Embryonic facial prominence (tissue), 1 donor: ENCODE data around the gene EIPR1.
"Not testable (repeated sequence)": the region's sequence is repeated elsewhere in the genome, so short reads cannot be mapped to it uniquely, and the experiment has no call there.

Experiments used
- DNase-seq: peaks from one replicate; pipeline ENCODE4 v3.0.0-alpha.2; 2016; ENCODE audit errors: extremely low spot score

Gene EIPR1

DNA sequence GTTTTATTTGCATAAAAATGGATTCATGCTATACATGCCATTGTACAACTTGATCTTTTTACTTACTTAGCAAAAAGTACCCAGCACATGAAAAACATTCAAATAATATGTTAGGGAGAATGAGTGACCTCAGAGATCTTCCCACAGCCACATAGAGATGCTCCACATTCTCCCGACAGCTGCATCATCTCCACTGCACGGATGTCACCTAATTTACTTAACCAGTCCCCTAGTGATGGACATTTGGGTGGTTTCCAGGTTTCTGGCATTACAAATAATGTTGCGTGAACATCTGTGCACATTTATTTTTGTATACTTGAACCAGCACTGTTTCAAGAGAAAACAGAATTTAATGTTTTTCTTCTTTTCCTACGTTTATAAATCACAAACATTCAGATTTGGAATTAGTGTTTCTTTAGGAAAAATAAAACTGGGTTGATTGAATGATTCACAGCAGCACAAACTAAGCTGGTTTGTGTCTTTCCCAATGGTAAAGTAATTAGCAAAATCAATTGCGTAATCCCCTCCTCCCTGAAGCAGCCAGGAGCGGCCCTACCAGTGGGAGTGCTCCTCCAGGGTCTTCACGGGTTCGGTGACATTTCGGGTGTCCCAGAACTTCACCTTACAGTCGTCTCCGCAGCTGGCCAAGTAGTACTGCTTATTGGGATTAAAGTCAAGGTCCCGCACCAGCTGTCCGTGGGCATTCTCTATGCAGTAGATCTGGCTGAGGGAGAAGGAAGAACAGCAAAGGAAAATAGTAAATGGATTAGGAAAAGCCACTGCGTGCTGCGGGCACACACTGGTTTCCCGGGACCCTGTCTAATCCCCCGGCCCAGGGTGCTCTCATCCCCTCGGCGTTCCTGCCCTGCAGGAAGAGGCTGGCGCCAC is 183.9 kb downstream of the EIPR1 start:
- no peak for DNase-seq

DNA sequence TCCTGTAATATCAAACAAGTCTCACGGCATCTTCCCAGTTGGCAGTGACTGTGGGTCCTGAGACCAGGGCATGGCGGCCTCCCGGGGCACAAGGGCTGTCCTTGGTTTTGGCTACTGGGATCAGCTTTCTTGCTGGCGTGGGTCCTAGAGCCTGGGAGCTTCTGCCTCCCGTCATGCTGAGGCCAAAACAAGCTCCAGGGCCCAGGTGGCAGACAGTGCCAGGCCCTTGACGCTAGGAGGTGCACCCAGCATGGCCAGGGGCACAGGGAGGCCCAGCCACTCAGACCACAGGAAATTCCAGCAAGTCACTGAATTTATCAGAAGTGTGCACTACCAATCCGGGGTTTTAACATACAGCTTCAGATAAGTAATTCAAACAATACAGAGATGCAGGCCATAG is 184.7 kb downstream of the EIPR1 start:
- DNase-seq: no peak

DNA sequence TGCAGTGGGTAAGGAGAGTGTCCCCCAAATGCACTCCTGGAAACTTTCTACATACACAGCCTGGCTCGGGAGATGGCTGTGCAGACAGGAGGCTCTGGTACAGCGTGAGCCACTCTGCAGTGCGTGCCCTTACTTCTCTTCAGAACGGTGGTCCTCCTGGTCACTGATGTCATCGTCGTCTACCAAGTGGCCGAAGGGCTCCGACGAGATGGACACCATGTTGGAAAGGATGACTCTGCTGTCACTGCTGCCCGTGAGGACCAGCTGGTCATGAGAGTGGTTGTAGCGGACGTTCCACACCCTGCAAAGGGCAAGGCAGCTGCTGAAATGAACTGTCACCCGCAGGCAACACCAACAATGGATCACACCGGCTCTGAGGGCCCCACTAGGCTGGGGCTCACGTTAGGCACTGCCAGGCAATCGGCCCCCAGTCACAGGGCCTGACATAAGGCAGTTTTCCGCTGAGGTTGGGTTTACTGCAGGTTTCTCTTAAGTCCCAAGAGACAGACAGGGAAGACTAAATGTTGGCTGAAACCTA is 185.3 kb downstream of the EIPR1 start:
- DNase-seq: no peak

DNA sequence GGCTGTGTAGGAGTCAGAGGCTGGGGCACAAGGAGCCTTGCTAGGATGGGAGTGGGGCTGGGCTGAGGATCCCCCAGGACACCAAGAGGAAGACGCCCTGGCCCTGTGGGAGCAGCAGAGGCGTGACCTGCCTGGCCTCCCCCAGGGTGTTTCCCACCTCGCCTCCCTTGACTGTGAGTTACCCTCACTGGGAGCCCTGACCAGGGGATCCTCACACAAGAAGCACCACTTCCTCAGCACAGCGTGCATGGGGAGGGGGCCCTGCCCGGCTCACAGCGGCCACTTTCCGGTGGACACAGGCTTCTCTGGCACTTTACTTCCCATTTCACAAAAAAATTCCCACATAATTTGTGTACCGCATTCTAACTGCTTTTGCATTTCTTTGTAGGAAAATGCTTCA is 187.7 kb downstream of the EIPR1 start:
- no peak for DNase-seq

DNA sequence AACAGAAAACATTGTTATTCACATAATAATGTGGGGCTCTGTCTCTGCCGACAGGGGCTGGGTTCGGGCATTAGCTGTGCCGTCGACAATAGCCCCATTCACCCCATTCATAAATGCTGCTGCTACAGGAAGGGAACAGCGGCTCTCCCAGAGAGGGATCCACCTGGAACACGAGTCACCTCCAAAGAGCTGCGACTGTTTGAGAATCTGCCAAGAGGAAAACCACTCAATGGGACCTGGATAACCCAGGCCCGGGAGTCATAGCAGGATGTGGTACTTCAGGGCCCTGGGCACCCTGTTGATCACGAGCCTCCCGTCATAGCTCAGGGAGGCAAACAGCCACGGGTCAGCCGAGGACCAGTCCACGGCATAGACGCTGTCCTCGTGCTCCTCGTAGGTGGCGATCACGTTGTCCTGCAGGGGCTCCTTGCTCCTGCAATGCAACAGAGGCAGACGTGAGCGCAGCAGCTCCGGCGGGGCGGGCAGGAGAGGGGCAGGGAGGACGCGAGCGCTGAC is 188.5 kb downstream of the EIPR1 start:
- no peak for DNase-seq

DNA sequence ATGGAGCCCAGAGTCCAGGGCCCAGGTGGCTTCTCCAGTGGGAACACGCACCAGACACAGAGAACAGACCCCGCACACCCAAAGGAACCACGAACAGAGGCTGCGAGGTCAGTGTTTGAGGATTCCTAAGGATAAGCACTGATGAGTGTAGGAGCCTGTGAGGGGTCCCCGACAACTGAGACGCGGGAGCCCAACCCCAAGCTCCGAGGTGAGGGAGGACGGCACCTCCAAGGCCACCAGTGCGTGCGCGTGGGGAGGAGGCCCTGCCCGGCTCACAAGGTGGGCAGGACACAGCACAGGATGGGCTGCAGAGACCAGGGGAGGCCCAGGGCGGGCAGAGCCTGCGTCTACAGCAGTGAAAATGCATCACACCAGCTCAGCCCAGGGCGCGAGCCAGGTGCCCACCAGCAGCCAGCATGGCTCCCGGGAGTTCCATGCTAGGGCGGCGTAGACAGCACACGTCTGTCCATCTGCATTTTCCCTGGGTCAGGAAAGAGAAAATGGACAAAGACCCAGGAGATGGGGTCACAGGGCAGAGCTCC is 189.1 kb downstream of the EIPR1 start:
- no peak for DNase-seq

DNA sequence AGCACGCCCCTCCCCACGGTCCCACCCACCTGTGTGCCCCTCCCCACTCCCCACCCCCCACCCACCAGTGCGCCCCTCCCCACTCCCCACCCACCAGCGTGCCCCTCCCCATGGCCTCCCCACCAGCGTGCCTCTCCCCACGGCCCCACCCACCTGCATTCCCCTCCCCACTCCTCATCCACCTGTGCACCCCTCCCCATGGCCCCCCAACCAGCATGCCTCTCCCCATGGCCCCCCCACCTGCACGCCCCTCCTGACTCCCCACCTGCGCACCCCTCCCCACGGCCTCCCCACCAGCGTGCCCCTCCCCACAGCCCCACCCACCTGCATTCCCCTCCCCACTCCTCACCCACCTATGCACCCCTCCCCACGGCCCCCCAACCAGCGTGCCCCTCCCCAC is 190.2 kb downstream of the EIPR1 start:
- DNase-seq: no peak

DNA sequence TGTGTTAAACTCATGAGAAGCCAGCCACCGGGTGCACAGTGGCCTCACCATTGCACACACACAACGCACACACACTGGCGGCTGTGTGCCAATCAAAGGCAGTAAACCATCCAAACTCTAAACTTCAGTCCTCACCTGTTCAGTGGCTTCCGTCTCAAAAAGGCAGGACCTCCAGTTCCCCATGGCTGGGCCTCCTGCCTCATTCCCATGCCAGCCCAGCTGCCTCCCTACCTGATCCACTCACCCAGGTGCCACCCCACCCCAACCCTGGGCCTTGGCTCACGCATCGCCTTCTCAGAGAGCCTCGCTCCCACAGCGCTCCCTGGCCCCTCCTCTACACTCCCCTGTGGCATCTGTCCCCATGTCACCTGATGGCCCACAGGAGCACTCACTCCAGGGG is 190.9 kb downstream of the EIPR1 start:
- DNase-seq: no peak

DNA sequence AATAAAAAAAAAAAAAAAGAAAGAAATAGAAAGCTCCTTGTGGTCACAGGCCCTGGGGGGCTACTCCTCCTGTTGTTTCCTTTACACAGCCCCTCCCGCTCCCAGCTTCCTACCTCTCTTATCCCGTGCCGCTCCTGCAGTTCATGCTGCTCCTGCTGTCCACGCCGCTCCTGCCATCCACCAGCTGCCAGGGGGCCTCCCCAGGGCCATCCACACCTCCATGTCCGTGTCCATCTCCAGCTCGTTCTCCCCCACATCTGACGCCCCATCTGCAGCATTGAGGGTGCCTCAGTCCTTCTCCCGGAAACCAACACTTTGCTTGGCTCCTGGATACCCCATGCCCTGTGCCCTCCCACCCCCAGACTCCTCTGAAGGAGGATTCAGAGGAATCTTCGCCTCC is 191.7 kb downstream of the EIPR1 start:
- DNase-seq: no peak

DNA sequence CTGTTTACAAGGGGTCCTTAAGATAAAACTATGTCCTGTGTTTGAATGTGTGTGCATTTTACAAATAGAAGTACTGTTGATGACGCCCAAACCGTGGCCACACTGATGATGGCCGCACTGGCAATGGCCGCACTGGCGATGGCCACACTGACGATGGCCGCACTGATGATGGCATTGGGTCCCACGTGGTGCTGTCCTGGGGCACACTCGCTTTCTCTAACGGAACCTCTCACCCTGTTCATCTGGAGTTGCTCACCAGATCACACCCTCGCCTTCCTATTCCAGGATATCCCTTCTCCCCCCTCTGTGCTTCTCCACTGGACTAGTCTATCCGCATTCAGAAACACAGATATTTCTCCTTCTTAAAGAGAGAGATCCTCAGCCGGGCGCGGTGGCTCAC is 192.4 kb downstream of the EIPR1 start:
- DNase-seq: no peak

DNA sequence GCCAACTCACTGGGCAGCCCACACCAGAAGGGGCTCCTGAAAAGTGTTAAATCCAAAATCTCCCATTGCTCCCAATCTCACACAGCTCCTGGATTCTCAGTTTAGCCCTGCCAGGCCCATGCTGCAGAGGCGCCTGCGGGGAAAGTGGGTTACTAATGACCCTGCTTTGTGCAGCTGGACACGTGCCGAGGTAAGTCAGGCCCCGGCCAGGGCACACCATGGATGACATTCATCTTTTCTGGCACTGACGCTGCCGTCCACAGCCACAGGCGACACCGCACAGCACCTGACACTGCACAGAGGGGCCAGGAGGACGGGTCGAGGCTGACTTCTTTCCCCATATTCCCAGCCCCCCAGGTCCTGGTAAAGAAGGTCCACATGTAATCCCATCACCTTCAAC is 193.5 kb downstream of the EIPR1 start:
- DNase-seq: no peak

DNA sequence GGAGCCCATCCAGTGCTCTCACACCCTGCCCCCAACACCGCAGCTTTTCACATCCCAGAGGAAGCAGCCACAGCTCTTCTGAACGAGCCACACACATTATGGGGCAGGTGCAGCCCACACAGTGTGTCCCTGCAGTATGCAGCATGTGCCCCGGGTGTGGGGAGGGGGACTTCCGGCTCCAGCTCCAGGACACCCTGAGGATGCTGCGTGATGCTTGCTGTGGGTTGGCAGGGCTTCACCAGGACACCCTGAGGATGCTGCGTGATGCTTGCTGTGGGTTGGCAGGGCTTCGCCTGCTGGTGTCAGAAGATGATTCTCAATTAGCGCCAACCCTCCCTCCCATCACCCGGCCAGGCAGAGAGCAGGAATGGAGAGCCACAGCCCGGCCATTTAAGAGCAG is 193.9 kb downstream of the EIPR1 start:
- no peak for DNase-seq

DNA sequence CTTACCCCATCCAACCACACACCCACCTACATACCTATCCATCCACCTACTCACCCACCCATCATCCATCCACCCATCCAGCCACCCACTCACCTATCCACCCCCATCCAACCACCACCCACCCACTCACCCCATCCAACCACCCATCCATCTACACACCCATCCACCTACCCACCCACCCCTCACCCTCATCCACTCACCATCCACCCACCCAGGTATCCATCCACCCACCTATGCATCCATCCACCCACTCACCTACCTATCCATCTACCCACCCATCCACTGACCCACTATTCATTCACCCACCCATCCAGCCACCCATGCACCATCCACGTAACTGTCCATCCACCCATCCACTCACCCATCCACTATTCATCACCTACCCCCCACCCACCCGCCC is 194.8 kb downstream of the EIPR1 start:
- DNase-seq: no peak

DNA sequence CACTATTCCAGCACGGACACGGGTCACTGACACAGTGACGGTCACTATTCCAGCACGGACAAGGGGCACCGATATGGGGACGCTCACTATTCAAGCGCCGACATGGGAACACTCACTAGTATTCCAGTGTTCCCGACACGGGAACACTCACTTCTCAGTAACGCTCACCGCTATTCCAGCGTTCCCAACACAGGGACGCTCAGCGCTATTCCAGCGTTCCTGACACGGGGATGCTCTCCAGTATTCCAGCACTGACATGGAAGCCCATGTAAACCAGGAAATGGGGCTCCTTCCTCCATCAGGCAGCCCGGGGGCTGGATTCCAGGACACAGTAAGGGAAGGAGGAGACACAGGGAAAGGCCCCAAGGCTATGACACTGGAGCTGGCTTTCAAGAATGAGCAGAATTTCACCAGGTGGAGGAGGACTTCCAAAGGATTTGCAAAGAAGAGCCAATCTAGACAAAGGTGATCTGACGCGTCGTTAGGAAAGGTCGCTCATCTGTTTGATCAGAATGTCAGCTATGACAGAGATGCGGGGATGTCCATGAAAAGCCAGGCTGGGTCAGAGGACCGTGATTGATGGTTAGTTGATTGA is 196.1 kb downstream of the EIPR1 start:
- no peak for DNase-seq

DNA sequence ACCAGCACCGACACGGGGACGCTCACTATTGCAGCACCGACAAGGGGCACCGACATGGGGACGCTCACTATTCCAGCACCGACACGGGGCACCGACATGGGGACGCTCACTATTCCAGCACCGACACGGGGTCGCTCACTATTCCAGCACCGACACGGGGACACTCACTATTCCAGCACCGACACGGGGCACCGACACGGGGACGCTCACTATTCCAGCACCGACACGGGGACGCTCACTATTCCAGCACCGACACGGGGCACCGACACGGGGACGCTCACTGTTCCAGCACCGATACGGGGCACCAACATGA is 196.8 kb downstream of the EIPR1 start:
- DNase-seq: not testable (repeated sequence)

DNA sequence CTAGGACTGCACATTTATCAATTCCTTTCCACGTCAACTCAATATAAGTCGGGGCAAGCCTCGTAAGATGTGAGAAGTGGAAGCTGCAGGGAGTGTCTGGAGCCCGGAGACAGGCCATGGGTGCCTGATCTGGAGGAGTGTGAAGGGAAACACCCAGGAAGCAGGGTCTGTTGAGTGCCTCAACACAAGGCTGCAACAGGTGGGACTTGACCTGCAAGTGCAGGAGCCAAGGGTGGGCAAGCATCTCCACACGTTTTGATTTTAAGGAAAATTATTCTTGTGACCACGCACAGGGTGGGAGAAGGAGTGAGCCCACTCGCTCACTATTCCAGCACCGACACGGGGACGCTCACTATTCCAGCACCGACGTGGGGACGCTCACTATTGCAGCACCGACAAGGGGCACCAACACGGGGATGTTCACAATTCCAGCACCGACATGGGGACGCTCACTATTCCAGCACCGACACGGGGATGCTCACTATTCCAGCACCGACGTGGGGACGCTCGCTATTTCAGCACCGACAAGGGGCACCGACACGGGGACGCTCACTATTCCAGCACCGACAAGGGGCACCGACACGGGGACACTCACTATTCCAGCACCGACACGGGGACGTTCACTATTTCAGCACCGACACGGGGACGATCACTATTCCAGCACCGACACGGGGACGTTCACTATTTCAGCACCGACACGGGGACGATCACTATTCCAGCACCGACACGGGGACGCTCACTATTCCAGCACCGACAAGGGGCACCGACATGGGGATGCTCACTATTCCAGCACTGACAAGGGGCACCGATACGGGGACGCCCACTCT is 197.3 kb downstream of the EIPR1 start:
- no peak for DNase-seq

DNA sequence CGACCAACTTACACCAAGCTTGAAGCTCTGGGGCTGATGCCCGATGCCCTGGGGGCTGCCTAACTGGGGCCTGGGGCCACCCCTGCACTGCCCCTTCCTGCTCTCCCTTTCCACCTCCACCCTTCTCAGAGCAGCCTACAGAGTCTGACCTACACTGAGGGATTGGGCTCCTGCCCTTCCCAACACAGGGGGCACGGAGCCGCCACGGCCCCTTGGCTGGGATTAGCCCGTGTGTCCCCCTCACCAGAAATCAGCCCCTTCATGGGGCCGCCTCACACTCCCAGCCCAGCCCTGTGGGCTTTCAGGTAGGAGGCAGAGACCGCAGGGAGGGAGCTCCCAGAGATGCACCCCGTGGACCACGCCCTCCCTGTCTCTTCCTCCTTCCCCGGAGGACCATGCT is 198.0 kb downstream of the EIPR1 start:
- DNase-seq: no peak

DNA sequence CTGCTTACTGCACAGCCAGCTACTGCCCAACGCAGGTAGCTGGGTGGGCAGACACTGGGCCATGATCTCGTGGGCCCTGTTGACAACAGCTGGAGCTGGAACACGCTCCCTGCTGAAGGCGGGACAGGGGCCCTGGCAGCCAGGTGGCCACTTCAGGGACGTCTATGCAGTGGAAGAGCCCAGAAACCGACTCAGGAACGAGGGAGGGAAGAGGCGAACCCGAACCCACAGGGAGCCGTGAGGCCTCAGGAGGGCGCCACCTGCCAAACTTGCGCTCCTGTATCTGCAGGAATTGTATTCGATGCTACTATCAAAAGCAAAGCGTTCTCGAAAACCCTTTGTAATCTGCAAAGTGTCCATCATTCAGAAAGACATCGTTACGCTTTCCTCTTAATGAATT is 198.4 kb downstream of the EIPR1 start:
- DNase-seq: no peak

DNA sequence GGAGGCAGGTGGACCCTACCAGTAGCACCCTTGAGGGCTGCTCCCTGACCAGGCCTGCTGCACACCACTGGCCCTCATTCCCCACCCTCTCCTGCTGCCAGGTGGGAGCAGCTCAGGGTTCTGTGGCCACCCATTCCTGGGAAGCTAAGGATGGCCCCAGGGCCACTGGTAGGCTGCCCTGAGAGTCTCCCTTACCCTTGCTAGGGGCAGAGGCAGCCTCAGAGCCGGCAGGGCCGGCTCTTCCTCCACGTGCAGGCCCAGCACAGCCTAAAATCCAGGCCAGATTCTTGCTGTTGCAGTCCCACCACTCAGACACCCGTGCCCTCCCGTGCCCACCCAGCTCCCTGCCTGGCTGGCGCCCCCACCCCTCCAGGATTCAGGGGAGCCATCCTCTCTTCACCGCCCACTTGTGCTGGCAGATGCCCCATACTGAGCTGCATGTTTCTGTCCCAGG is 199.0 kb downstream of the EIPR1 start:
- DNase-seq: no peak

DNA sequence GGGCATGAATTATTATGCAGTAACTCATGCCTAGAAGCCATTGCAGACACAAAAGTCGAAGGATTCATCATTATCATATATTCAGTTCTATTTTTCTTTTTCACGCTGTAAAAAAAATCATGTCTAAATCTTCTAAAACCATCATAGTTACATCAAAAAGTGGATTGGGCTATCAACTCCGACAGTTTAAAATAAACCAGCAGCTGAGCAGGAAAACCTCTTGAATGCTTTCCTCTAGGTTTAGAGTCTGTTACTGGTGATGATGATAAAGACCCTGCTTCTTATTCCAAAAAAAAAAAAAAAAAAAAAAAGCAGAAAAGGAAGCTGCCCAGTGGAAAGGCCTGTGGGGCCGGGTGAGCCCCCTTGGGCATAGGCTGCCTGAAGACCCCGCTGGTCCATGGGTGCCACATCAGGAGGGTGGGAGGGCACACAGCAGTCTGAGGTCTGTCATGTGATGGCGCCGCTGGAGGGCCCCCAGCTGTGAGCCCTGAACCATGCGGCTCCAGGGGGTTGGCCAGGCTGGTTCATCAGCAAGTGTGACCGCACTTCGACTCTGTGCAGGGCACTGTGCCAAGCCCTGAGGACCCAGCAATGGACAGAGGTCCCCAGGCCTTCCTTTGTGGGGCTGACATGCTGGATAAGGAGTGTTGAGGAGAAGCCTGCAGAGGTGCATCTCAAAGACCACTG is 199.6 kb downstream of the EIPR1 start:
- DNase-seq: no peak

DNA sequence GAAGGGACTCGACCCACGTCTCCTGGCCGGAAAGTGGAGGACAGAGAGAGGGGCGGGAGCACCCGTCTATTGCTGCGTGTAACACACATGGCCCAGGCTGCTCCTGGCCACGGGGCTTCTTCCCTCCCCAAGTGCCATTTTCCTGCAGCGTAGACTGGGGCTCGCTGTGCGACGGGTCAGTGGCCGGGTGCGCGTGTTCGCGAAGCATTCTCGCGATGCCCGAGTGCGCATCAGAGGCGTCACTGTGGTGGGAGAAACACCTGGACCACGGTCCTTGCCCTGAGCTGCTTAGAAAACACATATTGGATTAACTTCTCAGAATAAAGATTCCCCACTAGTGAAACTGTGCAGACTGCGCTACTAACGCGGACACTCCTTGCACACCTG is 200.8 kb downstream of the EIPR1 start:
- DNase-seq: no peak
